H1 (cell line): ENCODE data around the gene CRPPA. TPM values are rescaled to one million over a fixed set of nuclear protein-coding genes. Genes with fewer than 3 reads are reported as not detected.

Experiments
- CTCF ChIA-PET: fragments of 300-600 bp; sonication (Branson Sonifier 250); formaldehyde crosslinking; loops from one replicate; lab custom pipeline; 2021; ENCODE audit not compliant: partially characterized antibody; lab: Charles Lee
- POLR2A ChIA-PET: fragments of 300-600 bp; sonication (Branson Sonifier 250); formaldehyde crosslinking; loops from one replicate; lab custom pipeline; 2021; ENCODE audit warnings: inconsistent platforms; ENCODE audit not compliant: partially characterized antibody; lab: Charles Lee
- DNase-seq, 2 experiments: peaks; one replicate each; pipeline versions ENCODE4 v3.0.0 to v3.0.0-alpha.2; 2010 to 2022; ENCODE audit warnings: low spot score in 2 of 2, low read depth in 1 of 2, mixed read lengths in 1 of 2
- FAIRE-seq: peaks from 2 replicates; lab custom pipeline; 2011; peaks lifted over from hg19 to GRCh38; lab: Jason Lieb, UNC
- H2AFZ ChIP-seq: 2 replicates; pipeline ENCODE4 v1.8.1; 2012; ENCODE audit warnings: low read length, inconsistent platforms
- H2AK5ac ChIP-seq: 2 replicates; pipeline ENCODE4 v1.6.1; 2013; ENCODE audit warnings: low read depth, low read length
- H2BK120ac ChIP-seq: replicated peaks from 2 replicates; pipeline ENCODE3; 2013; ENCODE audit warnings: low read depth, low read length, inconsistent platforms
- H2BK12ac ChIP-seq: 2 replicates; pipeline ENCODE4 v1.6.1; 2013; ENCODE audit warnings: low read depth, low read length
- H2BK15ac ChIP-seq: 2 replicates; pipeline ENCODE4 v1.6.1; 2013; ENCODE audit warnings: low read length
- H2BK20ac ChIP-seq: 2 replicates; pipeline ENCODE4 v1.6.1; 2013; ENCODE audit warnings: low read length
- H2BK5ac ChIP-seq: 2 replicates; pipeline ENCODE4 v1.6.1; 2013; ENCODE audit warnings: low read depth, low read length
- H3K14ac ChIP-seq: 2 replicates; pipeline ENCODE4 v1.6.1; 2013; ENCODE audit warnings: inconsistent platforms; ENCODE audit not compliant: insufficient read length
- H3K18ac ChIP-seq: 2 replicates; pipeline ENCODE4 v1.6.1; 2013; ENCODE audit warnings: low read length; ENCODE audit errors: extremely low read depth
- H3K23ac ChIP-seq: 2 replicates; pipeline ENCODE4 v1.6.1; 2013; ENCODE audit warnings: inconsistent platforms; ENCODE audit not compliant: insufficient read length
- H3K23me2 ChIP-seq: 2 replicates; pipeline ENCODE4 v1.6.1; 2013; ENCODE audit warnings: low read depth, low read length
- H3K27ac ChIP-seq: 2 replicates; pipeline ENCODE4 v1.6.1; 2011; ENCODE audit warnings: low read depth, low read length, inconsistent platforms
- H3K27me3 ChIP-seq, 4 experiments: replicated peaks in 1 of 4; 1 replicate in 1 of 4; 2 replicates in 3 of 4; pipeline versions ENCODE4 v1.6.1 to v1.8.1; 2011 to 2013; ENCODE audit warnings: low read length in 3 of 4, mild to moderate bottlenecking in 3 of 4, inconsistent platforms in 2 of 4, mixed read lengths in 2 of 4, moderate library complexity in 1 of 4; ENCODE audit not compliant: control insufficient read depth in 3 of 4, insufficient read depth in 3 of 4; ENCODE audit errors: extremely low read depth in 1 of 4
- H3K36me3 ChIP-seq, 4 experiments: 2 replicates each; pipeline versions ENCODE4 v1.6.1 to v1.8.1; 2011 to 2013; ENCODE audit warnings: mild to moderate bottlenecking in 4 of 4, low read length in 3 of 4, moderate library complexity in 2 of 4, control low read depth in 1 of 4, inconsistent platforms in 1 of 4; ENCODE audit not compliant: insufficient read depth in 4 of 4, control insufficient read depth in 2 of 4
- H3K4ac ChIP-seq: replicated peaks from 2 replicates; pipeline ENCODE3; 2013; ENCODE audit warnings: low read length, low read depth, mixed read lengths, inconsistent platforms; ENCODE audit not compliant: insufficient read length
- H3K4me1 ChIP-seq, 4 experiments: replicated peaks in 1 of 4; 1 replicate in 1 of 4; 2 replicates in 3 of 4; pipeline versions ENCODE4 v1.6.1 to v1.8.1; 2011 to 2013; ENCODE audit warnings: low read length in 3 of 4, inconsistent platforms in 2 of 4, mixed read lengths in 1 of 4; ENCODE audit not compliant: insufficient read depth in 4 of 4, control insufficient read depth in 3 of 4
- H3K4me2 ChIP-seq, 2 experiments: 2 replicates each; pipeline versions ENCODE4 v1.6.1 to v1.8.1; 2011 to 2013; ENCODE audit warnings: low read depth in 2 of 2, low read length in 2 of 2, control low read depth in 1 of 2, inconsistent platforms in 1 of 2, mild to moderate bottlenecking in 1 of 2; ENCODE audit not compliant: insufficient read depth in 1 of 2
- H3K4me3 ChIP-seq, 4 experiments: fragments of 200-600, 300-600 bp in 1 of 4; sonication (generic), shearing (Covaris generic), sonication (Bioruptor Twin) in 1 of 4; 2 replicates each; pipeline versions ENCODE4 v1.5.1 to v1.8.1; 2011 to 2016; ENCODE audit warnings: low read length in 4 of 4, low read depth in 3 of 4, control low read depth in 2 of 4, inconsistent platforms in 2 of 4, mild to moderate bottlenecking in 2 of 4, mixed read lengths in 1 of 4, moderate library complexity in 1 of 4; ENCODE audit not compliant: insufficient read depth in 2 of 4; ENCODE audit errors: extremely low read depth in 1 of 4
- H3K56ac ChIP-seq: replicated peaks from 2 replicates; pipeline ENCODE3; 2013; ENCODE audit warnings: low read depth, mild to moderate bottlenecking, mixed read lengths, low read length, inconsistent platforms; ENCODE audit not compliant: insufficient read length
- H3K79me1 ChIP-seq: 2 replicates; pipeline ENCODE4 v1.6.1; 2013; ENCODE audit warnings: low read depth, low read length, control low read depth
- H3K79me2 ChIP-seq, 2 experiments: 2 replicates each; pipeline versions ENCODE4 v1.6.1 to v1.8.1; 2012 to 2013; ENCODE audit warnings: low read length in 2 of 2, mild to moderate bottlenecking in 2 of 2, inconsistent platforms in 1 of 2; ENCODE audit not compliant: insufficient read depth in 2 of 2, control insufficient read depth in 1 of 2
- H3K9ac ChIP-seq, 4 experiments: replicated peaks in 1 of 4; 1 replicate in 1 of 4; 2 replicates in 3 of 4; pipeline versions ENCODE4 v1.6.1 to v1.8.1; 2011 to 2013; ENCODE audit warnings: low read depth in 3 of 4, low read length in 3 of 4, control low read depth in 2 of 4, mild to moderate bottlenecking in 2 of 4, moderate library complexity in 2 of 4, inconsistent platforms in 1 of 4; ENCODE audit errors: extremely low read depth in 1 of 4
- H3K9me3 ChIP-seq, 2 experiments: 2 replicates each; pipeline versions ENCODE4 v1.6.1 to v1.8.1; 2012 to 2013; ENCODE audit warnings: mild to moderate bottlenecking in 2 of 2, moderate library complexity in 2 of 2, control low read depth in 1 of 2, inconsistent platforms in 1 of 2, low read depth in 1 of 2, low read length in 1 of 2, mixed read lengths in 1 of 2; ENCODE audit not compliant: insufficient read depth in 2 of 2
- H4K20me1 ChIP-seq, 2 experiments: replicated peaks in 1 of 2; 2 replicates each; pipeline versions ENCODE3 to v1.8.1; 2011 to 2013; ENCODE audit warnings: inconsistent platforms in 2 of 2, low read length in 2 of 2, mild to moderate bottlenecking in 1 of 2; ENCODE audit not compliant: insufficient read depth in 2 of 2, control insufficient read depth in 1 of 2
- H4K5ac ChIP-seq: 2 replicates; pipeline ENCODE4 v1.6.1; 2013; ENCODE audit warnings: low read length, low read depth, mixed read lengths, inconsistent platforms; ENCODE audit not compliant: insufficient read length
- H4K8ac ChIP-seq: 2 replicates; pipeline ENCODE4 v1.8.0; 2013; ENCODE audit warnings: mild to moderate bottlenecking, moderate library complexity, low read length, inconsistent platforms; ENCODE audit not compliant: insufficient read depth; ENCODE audit errors: extremely low read depth
- H4K91ac ChIP-seq: replicated peaks from 2 replicates; pipeline ENCODE3; 2013; ENCODE audit warnings: low read length, mixed read lengths, inconsistent platforms; ENCODE audit not compliant: insufficient read length
- CBX5 ChIP-seq: fragments of 300-800, 300-1000 bp; sonication (generic); IDR thresholded peaks from 2 replicates; pipeline ENCODE4 v1.7.1; 2016; ENCODE audit warnings: antibody characterized with exemption, low read length, low read depth
- CBX8 ChIP-seq: fragments of 300-800, 300-1000 bp; sonication (generic); IDR thresholded peaks from 2 replicates; pipeline ENCODE4 v1.7.1; 2016; ENCODE audit warnings: low read depth, low read length, borderline replicate concordance
- CEBPB ChIP-seq: IDR thresholded peaks from 2 replicates; pipeline ENCODE4 v1.6.1; 2012; ENCODE audit warnings: low read depth, low read length
- EP300 ChIP-seq, 2 experiments: IDR thresholded peaks; 1 replicate in 1 of 2; 2 replicates in 1 of 2; pipeline ENCODE4 v1.6.1; 2011 to 2012; ENCODE audit warnings: low read depth in 2 of 2, low read length in 2 of 2, mild to moderate bottlenecking in 2 of 2, borderline replicate concordance in 1 of 2, inconsistent platforms in 1 of 2, moderate library complexity in 1 of 2
- GTF2F1 ChIP-seq: IDR thresholded peaks from 2 replicates; pipeline ENCODE4 v1.6.1; 2012; ENCODE audit warnings: low read depth, low read length, improper control_type of control experiment, borderline replicate concordance
- JUND ChIP-seq: IDR thresholded peaks from 2 replicates; pipeline ENCODE4 v1.6.1; 2011; ENCODE audit warnings: mild to moderate bottlenecking, improper control_type of control experiment, low read length
- KDM5A ChIP-seq: fragments of 200-600 bp; IDR thresholded peaks from 2 replicates; pipeline ENCODE4 v1.7.1; 2012; ENCODE audit warnings: mild to moderate bottlenecking, low read length, inconsistent platforms, mixed read lengths
- MAX ChIP-seq: IDR thresholded peaks from 2 replicates; pipeline ENCODE4 v1.6.1; 2012; ENCODE audit warnings: inconsistent platforms
- POU5F1 ChIP-seq: IDR thresholded peaks from 2 replicates; pipeline ENCODE4 v1.6.1; 2011; ENCODE audit warnings: low read depth, mild to moderate bottlenecking, low read length, moderate library complexity
- RBBP5 ChIP-seq: IDR thresholded peaks from 2 replicates; pipeline ENCODE4 v1.7.1; 2012; ENCODE audit warnings: low read depth, mild to moderate bottlenecking, inconsistent platforms, low read length, moderate library complexity, borderline replicate concordance
- SIN3A ChIP-seq, 2 experiments: IDR thresholded peaks in 1 of 2; conservative IDR thresholded peaks in 1 of 2; 2 replicates each; pipeline ENCODE4 v1.6.1; 2011 to 2012; ENCODE audit warnings: low read length in 2 of 2, improper control_type of control experiment in 1 of 2, low read depth in 1 of 2, mild to moderate bottlenecking in 1 of 2
- TAF1 ChIP-seq: IDR thresholded peaks from 2 replicates; pipeline ENCODE4 v1.6.1; 2011; ENCODE audit warnings: mild to moderate bottlenecking, low read depth, low read length
- ZNF274 ChIP-seq: IDR thresholded peaks from 2 replicates; pipeline ENCODE4 v1.7.0; 2012; ENCODE audit warnings: low read length, borderline replicate concordance; ENCODE audit errors: extremely low read depth
- WGBS, 2 experiments: shearing (Covaris generic) in 1 of 2; methylation state at CpG; one replicate each; pipeline versions ENCODE4 v1.1.6 to v1.1.7; 2013 to 2015; ENCODE audit warnings: low lambda C conversion rate in 2 of 2, mixed read lengths in 2 of 2, inconsistent platforms in 1 of 2, low coverage in 1 of 2, missing lambda C conversion rate in 1 of 2; ENCODE audit not compliant: insufficient replicate concordance in 2 of 2, insufficient coverage in 1 of 2, insufficient read length in 1 of 2; ENCODE audit errors: extremely low coverage in 1 of 2, missing lambda C conversion rate in 1 of 2; 5-methylcytosine and 5-hydroxymethylcytosine counted together
- polyA plus RNA-seq, 7 experiments: library from polyadenylated mRNA; depleted of rRNA in 3 of 7; stranded (reverse) in 5 of 7; unstranded in 2 of 7; fragments of >200 nt in 5 of 7; fragments of 200-250 nt in 2 of 7; gene quantifications; 1 replicate in 5 of 7; 2 replicates in 1 of 7; 4 replicates in 1 of 7; pipeline versions ENCODE4 v1.2.1 to v1.2.3, GENCODE V29; 2011 to 2013; ENCODE audit warnings: missing spikeins in 2 of 7, mixed read lengths in 2 of 7
- total RNA-seq: library from RNA; stranded (reverse); fragmentation: NEBNext Ultra II Directional; extraction: Animal tissue kit (Norgen Biotek cat#: 25700); gene quantifications from 2 replicates; pipeline ENCODE4 v1.2.1, GENCODE V29; 2021

Gene CRPPA
- total and polyA plus RNA-seq, 2 of the 8 experiments (the other 6 are each of a cell fraction or from before 2014, with no cell fraction given): 0.23 to 0.39 TPM

- no peak overlapping the region for H2BK20ac ChIP-seq
- H2BK120ac ChIP-seq: no peak overlapping the region
- peaks cover 16 to 23% of the 10 kb centered on the region in 2 experiments for H3K9me3 ChIP-seq
- no peak overlapping the region for H3K23ac ChIP-seq
- no peaks in the 10 kb centered on the region for H3K27me3 ChIP-seq
- no peaks in the 10 kb centered on the region for H3K23me2 ChIP-seq
- no peaks in the 10 kb centered on the region; a peak in 1 of 4 replicates for H3K79me2 ChIP-seq
- H2BK15ac ChIP-seq: no peak overlapping the region
- FAIRE-seq (no peak), DNase-seq (no peak)
- H3K18ac ChIP-seq: no peak overlapping the region
- no peak overlapping the region for H2AK5ac ChIP-seq
- H3K4me3 ChIP-seq: no peak overlapping the region
- no peak overlapping the region for H3K14ac ChIP-seq
- ChIA-PET POLR2A (no interaction called here), CTCF (no interaction called here)
- no peak overlapping the region for H4K8ac ChIP-seq
- H3K56ac ChIP-seq: no peak overlapping the region
- no peak overlapping the region for H4K91ac ChIP-seq
- no peaks in the 10 kb centered on the region for H3K79me1 ChIP-seq
- no peak overlapping the region for H3K9ac ChIP-seq
- no peak overlapping the region for H3K4ac ChIP-seq
- no peak overlapping the region for H2BK12ac ChIP-seq
- H3K4me2 ChIP-seq: no peak overlapping the region
- no peaks in the 10 kb centered on the region for H4K20me1 ChIP-seq
- no peak overlapping the region for H2BK5ac ChIP-seq
- H3K36me3 ChIP-seq: peaks cover 0 to 16% (median 4%) of the 10 kb centered on the region in 4 experiments; a peak in 3 of 8 replicates
- H2AFZ ChIP-seq: no peak overlapping the region
- H4K5ac ChIP-seq: no peak overlapping the region
- WGBS, 2 experiments: 96% methylated on average over 2 of the region's 2 CpGs; no CpG with 5 or more reads in 1 of the 2 experiments
- H3K4me1 ChIP-seq: no peaks in the 10 kb centered on the region
- H3K27ac ChIP-seq: no peak overlapping the region
- TF ChIP-seq JUND (no peak), SIN3A (conservative IDR thresholded peaks at IDR 0.05 in 1 of 2, IDR thresholded peaks at IDR 0.05 in 1 of 2; ENCODE audit: low read depth in 1 of 2, low read length in 2 of 2) (no peak), CBX5 (no peak), RBBP5 (no peak), ZNF274 (no peak), GTF2F1 (no peak), EP300 (IDR thresholded peaks at IDR 0.05; ENCODE audit: borderline replicate concordance in 1 of 2, low read depth in 2 of 2, low read length in 2 of 2) (no peak), CBX8 (no peak), MAX (no peak), CEBPB (no peak), POU5F1 (no peak), TAF1 (no peak), KDM5A (no peak)
These were observed 28.3 kb downstream of the CRPPA start for GRCh38 chr7:16392990-16393523.
